Aorta (tissue), 5 donors: ENCODE measurements around the gene SKI. TPM values are rescaled to one million over a fixed set of nuclear protein-coding genes. Genes with fewer than 3 reads are reported as not detected.
A peak's percentile ranks its signal among the peaks of the same experiment; 100 is the strongest.

Experiments
- ATAC-seq: fragments of 200-7000 bp; cut with Tn5 transposase; one replicate; pipeline ENCODE4 v1.9.1; 2022; ENCODE audit warnings: moderate library complexity; ENCODE audit not compliant: low FRiP score
- DNase-seq, 2 donors: peaks; one replicate each; pipeline ENCODE4 v3.0.0-alpha.2; 2020
- H3K27ac ChIP-seq, 2 donors: one replicate each; pipeline ENCODE4 v1.5.1; 2013; ENCODE audit warnings: low read length in 2 of 2, mild to moderate bottlenecking in 2 of 2, moderate library complexity in 2 of 2, control low read depth in 1 of 2, inconsistent platforms in 1 of 2, low read depth in 1 of 2
- H3K27me3 ChIP-seq, 2 donors: one replicate each; pipeline ENCODE4 v1.6.1; 2013; ENCODE audit warnings: control low read depth in 1 of 2, low read length in 1 of 2, mild to moderate bottlenecking in 1 of 2, moderate library complexity in 1 of 2; ENCODE audit not compliant: insufficient read depth in 2 of 2, control insufficient read depth in 1 of 2
- H3K36me3 ChIP-seq, 2 donors: one replicate each; pipeline ENCODE4 v1.6.1; 2013; ENCODE audit warnings: control low read depth in 1 of 2, low read length in 1 of 2, mild to moderate bottlenecking in 1 of 2; ENCODE audit not compliant: insufficient read depth in 2 of 2, control insufficient read depth in 1 of 2
- H3K4me1 ChIP-seq, 2 donors: one replicate each; pipeline ENCODE4 v1.6.1; 2013; ENCODE audit warnings: low read length in 2 of 2, control low read depth in 1 of 2, mild to moderate bottlenecking in 1 of 2, moderate library complexity in 1 of 2; ENCODE audit not compliant: insufficient read depth in 2 of 2, control insufficient read depth in 1 of 2
- H3K4me3 ChIP-seq, 2 donors: one replicate each; pipeline ENCODE4 v1.5.1; 2013; ENCODE audit warnings: low read length in 2 of 2, control low read depth in 1 of 2, mild to moderate bottlenecking in 1 of 2
- H3K9me3 ChIP-seq: one replicate; pipeline ENCODE4 v1.6.1; 2013; ENCODE audit warnings: mild to moderate bottlenecking, low read length; ENCODE audit not compliant: control insufficient read depth
- WGBS, 2 donors: extraction: QIAGEN DNeasy Blood & Tissue Kit; methylation state at CpG; one replicate each; pipeline ENCODE4 v1.1.7; 2013; 5-methylcytosine and 5-hydroxymethylcytosine counted together
- intact Hi-C, 2 donors: fragments of 100-400 bp; cut with DNase I; formaldehyde crosslinking; loops; one replicate each; pipeline versions ENCODE4 v1.14.2 to v1.15.0; 2022
- polyA plus RNA-seq, 2 donors: library from polyadenylated mRNA; stranded (reverse); fragments of 200-250 nt; gene quantifications; one replicate each; pipeline ENCODE4 v1.2.3, GENCODE V29; 2013
- total RNA-seq, 2 donors: library from RNA; stranded (reverse); fragmentation: NEBNext Ultra II Directional; extraction: Animal tissue kit (Norgen Biotek cat#: 25700); gene quantifications; one replicate each; pipeline ENCODE4 v1.2.1, GENCODE V29; 2021
- donor health status: healthy with polysubstance abuse.
- donor health status: Bipolar disorder and iron deficiency.
- donor health status: DM: no; HTN: no; CAD: no.
- donor health status: DM: no; HTN: no; CAD: no.
- donor health status: DM: yes; HTN: yes; CAD: no.

Gene SKI
- total and polyA plus RNA-seq, 4 donors, result 20.7 to 129 (median 74.1) TPM

DNA sequence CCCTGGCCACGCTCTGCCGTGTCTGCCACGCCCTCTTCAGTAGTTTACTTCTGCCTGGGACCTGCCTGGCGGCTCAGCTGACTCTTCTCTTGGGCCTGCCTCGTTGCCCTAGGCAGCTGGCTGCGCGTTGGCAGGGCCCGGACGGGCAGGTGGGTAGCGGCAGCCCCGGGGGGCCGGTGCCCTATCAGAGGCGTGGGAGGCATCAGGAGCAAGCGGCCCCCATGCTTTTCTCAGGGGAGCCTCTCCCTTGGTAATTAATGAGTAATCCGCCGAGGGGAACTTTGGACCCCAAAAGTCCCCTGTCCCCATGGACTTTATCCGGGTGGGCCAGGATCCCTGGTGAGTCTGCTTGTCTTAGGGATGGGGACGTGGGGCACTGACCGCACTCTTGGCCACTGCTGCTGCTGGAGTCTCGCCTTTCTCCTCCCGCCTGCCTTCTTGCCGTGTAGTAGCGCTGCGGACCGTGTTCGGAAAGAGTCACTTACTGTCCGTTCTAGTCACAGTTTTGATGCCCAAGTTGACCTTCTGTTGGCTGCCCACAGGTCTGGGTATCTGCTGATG lies 22.7 kb downstream of the SKI start:
- no peak for ATAC-seq
- Histone ChIP-seq H3K4me3 (no peak overlapping the region), H3K4me1 (peaks cover 0 to 2% of the 10 kb centered on the region in 2 donors), H3K9me3 (no peaks in the 10 kb centered on the region), H3K36me3 (no peaks in the 10 kb centered on the region), H3K27me3 (no peaks in the 10 kb centered on the region), H3K27ac (no peak overlapping the region)
- no peak for DNase-seq
- intact Hi-C loops, result no loop called here
- 68 to 73% methylated on average over 27 of the region's 27 CpGs for WGBS, 2 donors

DNA sequence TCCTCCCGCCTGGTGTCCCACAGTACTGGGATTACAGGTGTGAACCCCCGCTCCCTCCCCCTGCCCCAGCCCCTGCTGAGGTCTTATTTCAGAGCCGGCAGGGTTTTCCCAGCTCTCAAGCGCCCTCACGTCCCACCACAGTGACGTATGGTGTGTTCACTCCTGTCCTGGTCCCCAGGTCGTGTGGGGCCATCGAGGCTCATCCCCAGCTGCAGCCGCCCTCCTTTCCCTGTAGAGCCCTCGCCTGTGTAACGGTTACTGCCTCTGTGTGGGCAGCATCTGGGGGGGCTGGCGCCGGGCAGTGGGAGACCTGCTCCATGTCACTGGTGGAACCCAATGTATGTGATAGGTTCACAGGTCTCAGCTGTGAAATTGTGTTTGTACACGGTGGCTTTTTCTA lies 23.2 kb downstream of the SKI start:
- ATAC-seq (no peak), DNase-seq (no peak)
- Histone ChIP-seq H3K27ac (no peak overlapping the region), H3K9me3 (no peaks in the 10 kb centered on the region), H3K27me3 (no peaks in the 10 kb centered on the region), H3K4me1 (peaks cover 0 to 2% of the 10 kb centered on the region in 2 donors), H3K4me3 (no peak overlapping the region), H3K36me3 (no peaks in the 10 kb centered on the region)
- WGBS, 2 donors, result 43 to 46% methylated on average over 14 of the region's 14 CpGs
- intact Hi-C loops, result no loop called here

- DNase-seq (no peak), ATAC-seq (no peak)
- Histone ChIP-seq H3K9me3 (no peaks in the 10 kb centered on the region), H3K4me1 (peaks cover 0 to 2% of the 10 kb centered on the region in 2 donors), H3K27ac (no peak overlapping the region), H3K4me3 (no peak overlapping the region), H3K27me3 (no peaks in the 10 kb centered on the region), H3K36me3 (no peaks in the 10 kb centered on the region)
- intact Hi-C loops, result no loop called here
- WGBS, 2 donors, result 11 to 15% methylated on average over 17 of the region's 17 CpGs
These were observed 23.7 kb downstream of the SKI start for GRCh38 chr1:2251786-2252185.

DNA sequence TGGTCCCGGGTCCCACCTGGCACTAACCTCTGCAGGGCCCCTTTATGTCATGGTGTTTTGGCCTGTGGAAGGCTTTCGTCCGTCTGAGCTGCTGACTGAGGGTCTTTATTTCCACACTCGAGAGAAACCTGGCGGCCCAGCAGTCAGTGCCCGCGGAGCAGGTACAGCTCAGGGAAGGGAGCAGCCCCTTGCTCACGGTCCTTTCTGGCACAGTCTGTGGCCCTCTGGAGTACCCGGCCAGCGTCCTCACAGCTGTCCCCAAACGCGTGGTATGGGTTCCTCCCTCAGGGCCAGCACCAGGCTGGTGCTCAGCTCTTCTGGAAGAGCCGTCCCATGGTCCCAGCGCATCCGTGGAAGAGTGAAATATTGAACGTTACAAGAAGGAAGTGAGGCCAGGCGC lies 24.3 kb downstream of the SKI start:
- DNase-seq (no peak), ATAC-seq (no peak)
- H3K27ac ChIP-seq, result no peak overlapping the region
- WGBS, 2 donors, result 61 to 68% methylated on average over 17 of the region's 17 CpGs
- H3K9me3 ChIP-seq, result no peaks in the 10 kb centered on the region
- intact Hi-C loops, result no loop called here
- H3K27me3 ChIP-seq, result no peaks in the 10 kb centered on the region
- no peak overlapping the region for H3K4me3 ChIP-seq
- H3K4me1 ChIP-seq, result peaks cover 0 to 2% of the 10 kb centered on the region in 2 donors
- no peaks in the 10 kb centered on the region for H3K36me3 ChIP-seq

- no peaks in the 10 kb centered on the region for H3K9me3 ChIP-seq
- no peak overlapping the region for H3K4me3 ChIP-seq
- no peak overlapping the region for H3K27ac ChIP-seq
- DNase-seq (no peak), ATAC-seq (no peak)
- no peaks in the 10 kb centered on the region for H3K36me3 ChIP-seq
- H3K27me3 ChIP-seq, result no peaks in the 10 kb centered on the region
- intact Hi-C loops, result no loop called here
- 80 to 81% methylated on average over 20 of the region's 20 CpGs for WGBS, 2 donors
- H3K4me1 ChIP-seq, result no peaks in the 10 kb centered on the region
These were observed 25.1 kb downstream of the SKI start for GRCh38 chr1:2253036-2253796.

DNA sequence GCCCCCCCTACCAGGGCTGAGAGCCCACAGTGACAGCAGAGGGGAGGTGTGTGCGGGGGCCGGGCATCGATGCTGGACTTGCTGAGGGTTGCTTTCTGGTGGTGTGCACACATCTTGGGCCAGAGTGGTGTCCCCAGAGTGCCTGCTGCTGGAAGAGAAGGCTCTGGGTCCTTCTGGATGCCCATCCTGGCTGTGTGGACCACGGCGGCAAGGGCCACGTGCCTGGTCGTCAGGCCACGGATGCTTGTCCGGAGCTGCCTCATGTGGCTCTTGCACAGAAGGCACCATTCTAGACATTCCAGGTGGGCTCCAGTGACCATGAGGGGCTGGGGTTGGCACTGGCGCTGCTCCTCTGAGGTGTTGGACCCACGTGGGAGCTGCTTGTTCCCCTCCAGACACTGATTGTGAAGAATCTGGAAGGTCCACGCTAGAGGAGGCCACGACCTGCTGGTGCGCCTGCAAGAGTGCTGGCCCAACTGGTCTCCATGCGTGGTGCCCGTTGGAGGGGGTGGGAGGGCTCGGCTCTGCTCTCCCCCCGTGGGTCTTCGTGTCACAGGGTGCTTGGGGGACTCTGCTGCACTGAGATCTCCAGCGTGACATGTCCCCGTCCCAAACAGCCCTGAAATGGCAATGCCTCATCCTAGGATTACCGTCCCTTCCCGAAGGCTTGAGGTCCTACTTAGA lies 25.8 kb downstream of the SKI start:
- Histone ChIP-seq H3K36me3 (no peaks in the 10 kb centered on the region), H3K27ac (no peak overlapping the region), H3K4me1 (no peaks in the 10 kb centered on the region), H3K9me3 (no peaks in the 10 kb centered on the region), H3K4me3 (no peak overlapping the region), H3K27me3 (no peaks in the 10 kb centered on the region)
- no peak for DNase-seq
- WGBS, 2 donors, result 88 to 92% methylated on average over 23 of the region's 23 CpGs
- ATAC-seq, result no peak
- intact Hi-C loops, result no loop called here

DNA sequence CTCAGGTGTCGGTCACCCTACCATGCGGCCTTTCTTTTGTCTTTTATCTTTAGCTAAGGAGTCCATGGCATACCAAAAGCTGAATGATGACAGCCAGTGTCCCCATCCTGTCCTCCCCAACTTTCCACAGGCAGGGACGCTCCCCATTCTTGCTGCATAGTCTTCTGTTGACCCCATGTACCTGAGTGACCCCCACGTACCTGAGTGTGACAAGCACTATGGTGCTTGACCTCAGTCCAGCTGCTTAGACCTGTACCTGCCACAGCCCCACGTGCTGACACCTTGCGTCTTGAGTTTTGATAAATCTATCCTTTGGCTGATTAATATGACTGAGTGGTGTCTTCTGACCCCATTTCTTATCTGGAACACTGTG lies 26.9 kb downstream of the SKI start:
- Histone ChIP-seq H3K27me3 (no peaks in the 10 kb centered on the region), H3K36me3 (no peaks in the 10 kb centered on the region), H3K4me1 (no peaks in the 10 kb centered on the region), H3K27ac (peak overlapping the region in 1 of 2 donors; percentile 65), H3K9me3 (no peaks in the 10 kb centered on the region), H3K4me3 (no peak overlapping the region)
- WGBS, 2 donors, result 92 to 96% methylated on average over 6 of the region's 6 CpGs
- intact Hi-C loops, result no loop called here
- no peak for ATAC-seq
- DNase-seq, result no peak

- ATAC-seq (peak; percentile 39), DNase-seq (no peak)
- intact Hi-C loops, result no loop called here
- Histone ChIP-seq H3K27ac (peak overlapping the region in 1 of 2 donors; percentile 65), H3K4me3 (no peak overlapping the region), H3K36me3 (no peaks in the 10 kb centered on the region), H3K4me1 (no peaks in the 10 kb centered on the region), H3K27me3 (no peaks in the 10 kb centered on the region), H3K9me3 (no peaks in the 10 kb centered on the region)
- 25 to 30% methylated on average over 5 of the region's 5 CpGs for WGBS, 2 donors
These were observed 27.6 kb downstream of the SKI start for GRCh38 chr1:2255420-2256369.
